GM12878 (cell line): ENCODE measurements around the gene ZNF627.

Experiments
- BHLHE40 ChIP-seq, 2 experiments: fragments of 450-650 bp in 1 of 2; IDR thresholded peaks; 2 replicates each; pipeline ENCODE4 v1.6.1; 2011 to 2017; ENCODE audit warnings: low read depth in 2 of 2, borderline replicate concordance in 1 of 2, improper control_type of control experiment in 1 of 2, low read length in 1 of 2, mild to moderate bottlenecking in 1 of 2
- CEBPB ChIP-seq, 2 experiments: fragments of 150-350 bp in 1 of 2; IDR thresholded peaks; 2 replicates each; pipeline ENCODE4 v1.6.1; 2012 to 2014; ENCODE audit warnings: low read depth in 2 of 2, low read length in 2 of 2, borderline replicate concordance in 1 of 2, inconsistent platforms in 1 of 2
- CTCF ChIP-seq, 3 experiments: IDR thresholded peaks in 2 of 3; conservative IDR thresholded peaks in 1 of 3; 2 replicates each; pipeline ENCODE4 v1.5.1; 2011; ENCODE audit warnings: low read depth in 3 of 3, low read length in 3 of 3, mild to moderate bottlenecking in 3 of 3, control low read depth in 2 of 3, moderate library complexity in 2 of 3, inconsistent platforms in 1 of 3, mixed read lengths in 1 of 3; ENCODE audit not compliant: control insufficient read depth in 2 of 3, insufficient read depth in 1 of 3; ENCODE audit errors: extremely low read depth in 1 of 3
- EGR1 ChIP-seq, 2 experiments: IDR thresholded peaks; 1 replicate in 1 of 2; 2 replicates in 1 of 2; pipeline ENCODE4 v1.6.1; 2011 to 2012; ENCODE audit warnings: low read depth in 2 of 2, low read length in 2 of 2, borderline replicate concordance in 1 of 2, mild to moderate bottlenecking in 1 of 2, moderate library complexity in 1 of 2
- FOXK2 ChIP-seq: fragments of 450-650 bp; IDR thresholded peaks from 2 replicates; pipeline ENCODE4 v1.6.1; 2017; ENCODE audit warnings: mild to moderate bottlenecking, moderate library complexity
- PKNOX1 ChIP-seq: fragments of 450-650 bp; IDR thresholded peaks from 2 replicates; pipeline ENCODE4 v1.6.1; 2016; ENCODE audit warnings: mild to moderate bottlenecking
- POLR2A ChIP-seq: IDR thresholded peaks from 2 replicates; pipeline ENCODE4 v1.6.1; 2011; ENCODE audit warnings: low read depth, mild to moderate bottlenecking, low read length
- POLR2AphosphoS5 ChIP-seq: IDR thresholded peaks from 2 replicates; pipeline ENCODE4 v1.6.1; 2011; ENCODE audit warnings: mild to moderate bottlenecking, low read length, inconsistent platforms
- RAD21 ChIP-seq: IDR thresholded peaks from 2 replicates; pipeline ENCODE4 v1.6.1; 2011; ENCODE audit warnings: mild to moderate bottlenecking, low read depth, low read length, moderate library complexity; ENCODE audit not compliant: insufficient read depth
- RB1 ChIP-seq: fragments of 450-650 bp; formaldehyde crosslinking; IDR thresholded peaks from 2 replicates; pipeline ENCODE4 v1.6.1; 2017; ENCODE audit warnings: mild to moderate bottlenecking, borderline replicate concordance
- RCOR1 ChIP-seq: conservative IDR thresholded peaks from 2 replicates; pipeline ENCODE4 v1.6.1; 2012; ENCODE audit warnings: low read depth, low read length, improper control_type of control experiment
- SP1 ChIP-seq: IDR thresholded peaks from one replicate; pipeline ENCODE4 v1.6.1; 2011; ENCODE audit warnings: low read depth, low read length

GRCh38 chr19:11639245-11639601 lies 41.9 kb downstream of the ZNF627 start:
- no peak for TF ChIP-seq CTCF (IDR thresholded peaks at IDR 0.05 in 2 of 3, conservative IDR thresholded peaks at IDR 0.05 in 1 of 3; ENCODE audit: control insufficient read depth in 2 of 3, extremely low read depth in 1 of 3, insufficient read depth in 1 of 3, low read depth in 3 of 3, low read length in 3 of 3)
- no peak for TF ChIP-seq POLR2A
- TF ChIP-seq SP1: no peak
- no peak for TF ChIP-seq BHLHE40 (IDR thresholded peaks at IDR 0.05; ENCODE audit: borderline replicate concordance in 1 of 2, low read depth in 2 of 2, low read length in 1 of 2)
- TF ChIP-seq CEBPB (IDR thresholded peaks at IDR 0.05; ENCODE audit: borderline replicate concordance in 1 of 2, low read depth in 2 of 2, low read length in 2 of 2): no peak
- TF ChIP-seq RCOR1: no peak
- TF ChIP-seq RB1: no peak
- TF ChIP-seq POLR2AphosphoS5: no peak
- no peak for TF ChIP-seq EGR1 (IDR thresholded peaks at IDR 0.05; ENCODE audit: borderline replicate concordance in 1 of 2, low read depth in 2 of 2, low read length in 2 of 2)
- TF ChIP-seq FOXK2: no peak
- no peak for TF ChIP-seq PKNOX1
- TF ChIP-seq RAD21: no peak
